M059J (cell line): Measurements from ENCODE around the gene MRPS14. TPM values are rescaled to one million over a fixed set of nuclear protein-coding genes. Genes with fewer than 3 reads are reported as not detected.

Experiments used
- DNase-seq: peaks from one replicate; pipeline ENCODE4 v3.0.0-alpha.2; 2012; ENCODE audit warnings: low read depth
- total RNA-seq: library from RNA; depleted of rRNA; stranded (reverse); fragments of >200 nt; shearing (Covaris generic); gene quantifications from 2 replicates; pipeline ENCODE4 v1.2.3, GENCODE V29; 2014; rRNA removed

MRPS14 gene
- total RNA-seq, 1 experiment from 2014 or later, result 33.4 TPM

GRCh38 chr1:174984952-174985351, 38.3 kb downstream of the MRPS14 start:
- DNase-seq, result no peak

- DNase-seq, result peak; percentile 41
Measured at GRCh38 chr1:174982971-174983689, 40.1 kb downstream of the MRPS14 start.

GRCh38 chr1:174976436-174977108, 46.7 kb downstream of the MRPS14 start:
- peak; percentile 71 for DNase-seq

- DNase-seq, result no peak
Measured at GRCh38 chr1:174975764-174976163, 47.5 kb downstream of the MRPS14 start.

GRCh38 chr1:174974711-174975119, 48.5 kb downstream of the MRPS14 start:
- no peak for DNase-seq

- DNase-seq, result no peak
Measured at GRCh38 chr1:174971902-174972301, 51.3 kb downstream of the MRPS14 start.

GRCh38 chr1:174971466-174971865, 51.8 kb downstream of the MRPS14 start:
- DNase-seq, result no peak

GRCh38 chr1:174969977-174970376, 53.2 kb downstream of the MRPS14 start:
- peak; percentile 61 for DNase-seq

- DNase-seq, result peak; percentile 90
Measured at GRCh38 chr1:174968750-174969244, 54.4 kb downstream of the MRPS14 start.

GRCh38 chr1:174967845-174968705, 55.1 kb downstream of the MRPS14 start:
- no peak for DNase-seq

- DNase-seq, result no peak
Measured at GRCh38 chr1:174966008-174966572, 57.1 kb downstream of the MRPS14 start.

GRCh38 chr1:174965362-174966007, 57.7 kb downstream of the MRPS14 start:
- no peak for DNase-seq

- DNase-seq, result no peak
Measured at GRCh38 chr1:174964972-174965361, 58.3 kb downstream of the MRPS14 start.

- peak; percentile 55 for DNase-seq
Measured at GRCh38 chr1:174964261-174964971, 58.8 kb downstream of the MRPS14 start.

- DNase-seq, result peak; percentile 44
Measured at GRCh38 chr1:174963529-174964125, 59.6 kb downstream of the MRPS14 start.

Other genes with a start within 250 kb of the MRPS14 start
- 179 and 209 TPM in 2 replicates for gene CACYBP, start 23.5 kb downstream of the MRPS14 start, total RNA-seq
- not detected in 2 replicates for gene TNN, start 44.4 kb upstream of the MRPS14 start, total RNA-seq
- 4.4 and 4.6 TPM in 2 replicates for gene KIAA0040, start 169.4 kb upstream of the MRPS14 start, total RNA-seq